GM12878 (cell line): ENCODE data around the gene USO1. TPM values are rescaled to one million over a fixed set of nuclear protein-coding genes. Genes with fewer than 3 reads are reported as not detected.
"Not testable (repeated sequence)": the region's sequence is repeated elsewhere in the genome, so short reads cannot be mapped to it uniquely, and the experiment has no call there.

ENCODE experiments used
- ATAC-seq: fragments of 200-7000 bp; cut with Tn5 transposase; 3 replicates; pipeline ENCODE4 v1.9.1; 2020; ENCODE audit warnings: mild to moderate bottlenecking, moderate library complexity
- BruUV-seq: library from RNA; stranded (reverse); fragments of 400-500 nt; replicated peaks from 2 replicates; lab custom pipeline; 2021; lab: Mats Ljungman, UMichigan
- CTCF ChIA-PET: fragments of 300-600 bp; sonication (Branson Sonifier 250); formaldehyde crosslinking; extraction: SDS; loops from one replicate; lab custom pipeline; 2021; ENCODE audit warnings: inconsistent platforms; lab: Yijun Ruan, JAX
- POLR2A ChIA-PET: fragments of 350-600 bp; formaldehyde crosslinking; extraction: SDS; loops from one replicate; lab custom pipeline; 2021; ENCODE audit warnings: inconsistent platforms; lab: Charles Lee
- RAD21 ChIA-PET: fragments of 300-600 bp; sonication (Branson Sonifier 250); formaldehyde crosslinking; loops from one replicate; lab custom pipeline; 2023; ENCODE audit warnings: antibody characterized with exemption; ENCODE audit not compliant: unreplicated experiment; lab: Charles Lee
- SMC1A ChIA-PET: fragments of 300-600 bp; sonication (Branson Sonifier 250); formaldehyde crosslinking; loops from one replicate; lab custom pipeline; 2023; ENCODE audit not compliant: unreplicated experiment, uncharacterized antibody; lab: Charles Lee
- DNase-seq: peaks from one replicate; pipeline ENCODE4 v3.0.0-alpha.2; 2011; ENCODE audit warnings: low read depth, low spot score
- FAIRE-seq: peaks from 3 replicates; lab custom pipeline; 2011; peaks lifted over from hg19 to GRCh38; lab: Jason Lieb, UNC
- H2AFZ ChIP-seq: 2 replicates; pipeline ENCODE4 v1.6.0; 2011; ENCODE audit warnings: low read depth, low read length, control low read depth; ENCODE audit not compliant: control insufficient read depth
- H3K27ac ChIP-seq: 2 replicates; pipeline ENCODE4 v1.5.1; 2011; ENCODE audit warnings: control low read depth; ENCODE audit not compliant: control insufficient read depth, insufficient read depth
- H3K27me3 ChIP-seq, 2 experiments: replicated peaks in 1 of 2; 2 replicates each; pipeline versions ENCODE4 v1.6.0 to v1.6.1; 2011; ENCODE audit warnings: low read length in 1 of 2; ENCODE audit not compliant: control insufficient read depth in 2 of 2, insufficient read depth in 2 of 2
- H3K36me3 ChIP-seq, 2 experiments: 2 replicates each; pipeline ENCODE4 v1.5.1; 2011; ENCODE audit warnings: low read length in 1 of 2; ENCODE audit not compliant: control insufficient read depth in 2 of 2, insufficient read depth in 2 of 2
- H3K4me1 ChIP-seq: 2 replicates; pipeline ENCODE4 v1.6.1; 2011; ENCODE audit warnings: mild to moderate bottlenecking, low read length, moderate library complexity, mixed read lengths; ENCODE audit not compliant: control insufficient read depth, insufficient read depth
- H3K4me2 ChIP-seq: 2 replicates; pipeline ENCODE4 v1.6.0; 2011; ENCODE audit warnings: control low read depth; ENCODE audit not compliant: control insufficient read depth, insufficient read depth
- H3K4me3 ChIP-seq: fragments of 200-600 bp; sonication (generic); 2 replicates; pipeline ENCODE4 v1.5.1; 2016
- H3K79me2 ChIP-seq: 2 replicates; pipeline ENCODE4 v1.6.0; 2011; ENCODE audit warnings: low read length; ENCODE audit not compliant: control insufficient read depth, insufficient read depth
- H3K9ac ChIP-seq: 2 replicates; pipeline ENCODE4 v1.8.0; 2011; ENCODE audit warnings: low read length, control low read depth, mixed read lengths; ENCODE audit not compliant: control insufficient read depth, insufficient read depth
- H3K9me3 ChIP-seq: replicated peaks from 3 replicates; pipeline ENCODE4 v1.5.1; 2011; ENCODE audit warnings: mild to moderate bottlenecking, low read length; ENCODE audit not compliant: control insufficient read depth, insufficient read depth
- H4K20me1 ChIP-seq: 2 replicates; pipeline ENCODE4 v1.6.0; 2011; ENCODE audit not compliant: control insufficient read depth, insufficient read depth
- MLLT1 ChIP-seq: fragments of 450-650 bp; IDR thresholded peaks from 2 replicates; pipeline ENCODE4 v1.6.1; 2016; ENCODE audit warnings: mild to moderate bottlenecking
- TAF1 ChIP-seq: IDR thresholded peaks from 2 replicates; pipeline ENCODE4 v1.6.1; 2011; ENCODE audit warnings: mild to moderate bottlenecking, low read depth, low read length, borderline replicate concordance
- ZBTB33 ChIP-seq: fragments of 450-650 bp; IDR thresholded peaks from 2 replicates; pipeline ENCODE4 v1.6.1; 2017; ENCODE audit warnings: mild to moderate bottlenecking
- ZBTB40 ChIP-seq: fragments of 450-650 bp; IDR thresholded peaks from 2 replicates; pipeline ENCODE4 v1.6.1; 2016; ENCODE audit warnings: mild to moderate bottlenecking, moderate library complexity, borderline replicate concordance
- WGBS: methylation state at CpG from one replicate; pipeline ENCODE4 v1.1.6; 2016; ENCODE audit warnings: low lambda C conversion rate; ENCODE audit not compliant: insufficient replicate concordance, insufficient coverage; ENCODE audit errors: missing lambda C conversion rate; 5-methylcytosine and 5-hydroxymethylcytosine counted together
- in situ Hi-C: fragments of 300-500 bp; cut with MboI; formaldehyde crosslinking; loops from 9 replicates; pipeline ENCODE4 v1.14.3; 2018; ENCODE audit warnings: mixed read lengths
- intact Hi-C: fragments of 100-400 bp; cut with micrococcal nuclease; formaldehyde crosslinking; loops from one replicate; pipeline ENCODE4 v1.14.2; 2022; ENCODE audit not compliant: unreplicated experiment
- polyA plus RNA-seq, 11 experiments: library from polyadenylated mRNA; depleted of rRNA in 4 of 11; unstranded in 6 of 11; stranded (reverse) in 5 of 11; fragments of >200 nt; fragmentation: Nextera tagmentation in 4 of 11; fragmentation: Illumina TruSeq in 1 of 11; extraction: Ambion mirVana in 4 of 11; extraction: Trizol in 1 of 11; gene quantifications; 1 replicate in 1 of 11; 2 replicates in 10 of 11; pipeline versions ENCODE4 v1.2.1 to v1.2.3, GENCODE V29; 2011 to 2016; ENCODE audit warnings: inconsistent platforms in 2 of 11, missing spikeins in 2 of 11, low read depth in 1 of 11
- total RNA-seq, 4 experiments: library from RNA; depleted of rRNA in 3 of 4; stranded (reverse); fragments of >200 nt in 3 of 4; fragmentation: Illumina TruSeq in 1 of 4; extraction: Trizol in 1 of 4; gene quantifications; 2 replicates each; pipeline versions ENCODE4 v1.2.1 to v1.2.3, GENCODE V29; 2013 to 2021

Gene USO1
- total and polyA plus RNA-seq, 10 of the 15 experiments (the other 5 are each of a cell fraction or from before 2014, with no cell fraction given) = 19.4 to 79.7 (median 59.6) TPM

GRCh38 chr4:75724867-75725724, 719 bp downstream of the USO1 start (continued):
- TF ChIP-seq TAF1 = peak; percentile 71; the same call in 1 of the 2 replicates

GRCh38 chr4:75725942-75726538, 1.7 kb downstream of the USO1 start:
- BruUV-seq, H3K9me3 ChIP-seq, H3K36me3 ChIP-seq, in situ Hi-C loops, H4K20me1 ChIP-seq, H2AFZ ChIP-seq, H3K27me3 ChIP-seq, DNase-seq, ATAC-seq: not testable (repeated sequence)
- H3K9ac ChIP-seq = peak overlapping the region; percentile 43
- intact Hi-C loops = loop anchor here (5.0 kb wide), 1 partner anchor 214 kb away; the partner anchor contains the start of genes RCHY1 and THAP6
- peaks cover 12% of the 10 kb centered on the region for H3K4me1 ChIP-seq
- POLR2A ChIA-PET = interaction anchor here (0.7 to 4.1 kb wide), 9 partner anchors 14 to 213 kb away, joined by 3 to 72 read pairs (median 6); partner anchors contain the start of genes G3BP2, ODAPH, RCHY1 and THAP6
- CTCF ChIA-PET = interaction anchor here (0.6 to 4.8 kb wide), 5 partner anchors 28 to 122 kb away, joined by 3 to 40 read pairs (median 4); partner anchors contain the start of gene G3BP2
- RAD21 ChIA-PET = interaction anchor here (0.7 to 3.7 kb wide), 4 partner anchors 14 to 79 kb away, joined by 3 to 28 read pairs (median 4); partner anchors contain the start of gene G3BP2
- peak overlapping the region; percentile 93 for H3K4me3 ChIP-seq
- SMC1A ChIA-PET = interaction anchor here (0.6 to 6.9 kb wide), 5 partner anchors 13 to 214 kb away, joined by 3 to 98 read pairs (median 3); partner anchors contain the start of gene G3BP2
- 0 out of 2 replicates have a peak overlapping the region, but pooled peaks have one; percentile 24 for H3K27ac ChIP-seq
- 88% methylated on average over 13 of the region's 20 CpGs for WGBS
- peaks cover 71% of the 10 kb centered on the region for H3K79me2 ChIP-seq
- TF ChIP-seq ZBTB33 (peak; percentile 57; the same call in 1 of the 2 replicates), ZBTB40 (peak; percentile 41; the same call in 1 of the 2 replicates), MLLT1 (peak; percentile 93)
- TF ChIP-seq, all 136 proteins: peak for 3; not testable (repeated sequence) for 133
- peak overlapping the region; percentile 91 for H3K4me2 ChIP-seq
- not testable (repeated sequence) for FAIRE-seq
